C4-2B (cell line): Measurements from ENCODE around the gene PDZD2.
"Not testable (repeated sequence)": the region's sequence is repeated elsewhere in the genome, so short reads cannot be mapped to it uniquely, and the experiment has no call there.

Experiments
- H3K27ac ChIP-seq: fragments of 450-650 bp; 2 replicates; pipeline ENCODE4 v1.5.1; 2017
- ZFX ChIP-seq: fragments of 450-650 bp; IDR thresholded peaks from 2 replicates; pipeline ENCODE4 v1.6.1; 2017
- TF ChIP-seq, protein P1 (sequence below): fragments of 450-650 bp; conservative IDR thresholded peaks from 2 replicates; pipeline ENCODE4 v1.5.1; 2017; ENCODE audit warnings: mild to moderate bottlenecking

The PDZD2 gene

GRCh38 chr5:32030222-32030621, 391.3 kb downstream of the PDZD2 start:
- TF ChIP-seq, protein P1, sequence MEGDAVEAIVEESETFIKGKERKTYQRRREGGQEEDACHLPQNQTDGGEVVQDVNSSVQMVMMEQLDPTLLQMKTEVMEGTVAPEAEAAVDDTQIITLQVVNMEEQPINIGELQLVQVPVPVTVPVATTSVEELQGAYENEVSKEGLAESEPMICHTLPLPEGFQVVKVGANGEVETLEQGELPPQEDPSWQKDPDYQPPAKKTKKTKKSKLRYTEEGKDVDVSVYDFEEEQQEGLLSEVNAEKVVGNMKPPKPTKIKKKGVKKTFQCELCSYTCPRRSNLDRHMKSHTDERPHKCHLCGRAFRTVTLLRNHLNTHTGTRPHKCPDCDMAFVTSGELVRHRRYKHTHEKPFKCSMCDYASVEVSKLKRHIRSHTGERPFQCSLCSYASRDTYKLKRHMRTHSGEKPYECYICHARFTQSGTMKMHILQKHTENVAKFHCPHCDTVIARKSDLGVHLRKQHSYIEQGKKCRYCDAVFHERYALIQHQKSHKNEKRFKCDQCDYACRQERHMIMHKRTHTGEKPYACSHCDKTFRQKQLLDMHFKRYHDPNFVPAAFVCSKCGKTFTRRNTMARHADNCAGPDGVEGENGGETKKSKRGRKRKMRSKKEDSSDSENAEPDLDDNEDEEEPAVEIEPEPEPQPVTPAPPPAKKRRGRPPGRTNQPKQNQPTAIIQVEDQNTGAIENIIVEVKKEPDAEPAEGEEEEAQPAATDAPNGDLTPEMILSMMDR = no peak
- TF ChIP-seq ZFX = no peak
- H3K27ac ChIP-seq = no peak overlapping the region

DNA sequence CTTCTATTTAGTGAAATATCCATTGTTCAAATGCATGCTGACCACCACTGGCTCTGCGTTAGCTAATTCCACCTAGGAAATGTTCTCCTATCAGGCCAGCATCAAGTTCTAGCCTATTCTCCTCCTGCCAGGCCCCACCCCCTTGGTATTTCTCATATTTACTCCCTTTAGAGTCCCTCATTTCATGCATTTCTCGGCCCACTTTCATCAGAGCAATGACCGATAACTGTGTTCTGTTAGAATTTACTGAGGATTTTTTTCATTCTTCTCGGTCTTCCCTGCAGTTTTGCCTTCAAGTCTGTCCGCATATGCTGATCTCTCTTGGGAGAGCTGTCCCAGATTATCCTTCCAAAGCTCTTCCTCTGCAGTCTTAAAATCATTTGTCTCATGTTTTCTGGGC, 391.8 kb downstream of the PDZD2 start:
- TF ChIP-seq, protein P1 = no peak
- no peak for TF ChIP-seq ZFX
- no peak overlapping the region for H3K27ac ChIP-seq

GRCh38 chr5:32031089-32031488, 392.2 kb downstream of the PDZD2 start:
- TF ChIP-seq, protein P1 = no peak
- no peak overlapping the region for H3K27ac ChIP-seq

DNA sequence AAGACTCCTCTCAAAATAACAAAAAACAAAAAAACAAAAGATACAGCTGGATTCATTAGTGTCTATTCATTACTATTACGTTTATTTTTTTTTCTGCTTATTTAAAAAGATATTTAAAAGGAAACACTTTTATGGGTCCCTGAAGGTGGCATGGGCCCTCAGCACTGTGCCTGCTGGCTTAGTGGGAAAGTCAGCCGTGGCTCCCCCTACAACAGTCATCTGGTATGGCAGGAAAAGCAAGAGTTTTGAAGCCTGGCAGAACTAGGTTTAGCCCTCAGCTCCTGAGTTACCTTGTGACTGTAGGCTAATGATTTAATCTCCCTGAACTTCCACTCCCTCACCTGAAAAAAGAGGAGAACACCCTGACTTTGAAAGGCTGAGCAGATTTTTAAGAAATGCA, 399.6 kb downstream of the PDZD2 start:
- no peak overlapping the region for H3K27ac ChIP-seq
- no peak for TF ChIP-seq ZFX
- TF ChIP-seq, protein P1 = no peak

DNA sequence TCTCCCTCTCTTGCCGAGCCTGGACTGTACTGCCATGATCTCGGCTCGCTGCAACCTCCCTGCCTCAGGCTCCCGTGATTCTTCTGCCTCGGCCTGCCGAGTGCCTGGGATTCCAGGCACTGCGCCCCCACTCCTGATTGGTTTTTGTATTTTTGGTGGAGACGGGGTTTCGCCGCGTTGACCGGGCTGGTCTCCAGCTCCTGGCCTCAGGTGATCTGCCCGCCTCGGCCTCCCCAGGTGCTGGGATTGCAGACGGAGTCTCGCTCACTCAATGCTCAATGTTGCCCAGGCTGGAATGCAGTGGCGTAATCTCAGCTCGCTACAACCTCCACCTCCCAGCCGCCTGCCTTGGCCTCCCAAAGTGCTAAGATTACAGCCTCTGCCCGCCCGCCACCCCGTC, 400.2 kb downstream of the PDZD2 start:
- H3K27ac ChIP-seq = not testable (repeated sequence)

DNA sequence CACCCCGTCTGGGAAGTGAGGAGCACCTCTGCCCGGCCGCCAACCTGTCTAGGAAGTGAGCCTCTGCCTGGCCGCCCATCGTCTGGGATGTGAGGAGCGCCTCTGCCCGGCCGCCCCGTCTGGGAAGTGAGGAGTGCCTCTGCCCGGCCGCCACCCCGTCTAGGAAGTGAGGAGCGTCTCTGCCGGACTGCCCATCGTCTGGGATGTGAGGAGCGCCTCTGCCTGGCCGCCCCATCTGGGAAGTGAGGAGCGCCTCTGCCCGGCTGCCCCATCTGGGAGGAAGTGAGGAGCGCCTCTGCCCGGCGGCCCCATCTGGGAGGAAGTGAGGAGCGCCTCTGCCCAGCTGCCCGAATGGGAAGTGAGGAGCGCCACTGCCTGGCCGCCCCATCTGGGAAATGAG, 400.7 kb downstream of the PDZD2 start:
- H3K27ac ChIP-seq = not testable (repeated sequence)

DNA sequence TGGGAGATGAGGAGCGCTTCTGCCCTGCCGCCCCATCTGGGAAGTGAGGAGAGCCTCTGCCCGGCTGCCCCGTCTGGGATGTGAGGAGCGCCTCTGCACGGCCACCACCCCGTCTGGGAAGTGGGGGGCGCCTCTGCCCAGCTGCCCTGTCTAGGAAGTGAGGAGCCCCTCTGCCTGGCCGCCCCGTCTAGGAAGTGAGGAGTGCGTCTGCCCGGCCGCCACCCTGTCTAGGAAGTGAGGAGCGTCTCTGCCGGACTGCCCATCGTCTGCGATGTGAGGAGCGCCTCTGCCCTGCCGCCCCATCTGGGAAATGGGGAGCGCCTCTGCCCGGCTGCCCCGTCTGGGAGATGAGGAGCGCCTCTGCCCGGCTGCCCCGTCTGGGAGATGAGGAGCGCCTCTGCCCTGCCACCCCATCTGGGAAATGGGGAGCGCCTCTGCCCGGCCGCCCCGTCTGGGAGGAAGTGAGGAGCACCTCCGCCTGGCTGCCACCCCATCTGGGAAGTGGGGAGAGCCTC, 401.3 kb downstream of the PDZD2 start:
- not testable (repeated sequence) for H3K27ac ChIP-seq

DNA sequence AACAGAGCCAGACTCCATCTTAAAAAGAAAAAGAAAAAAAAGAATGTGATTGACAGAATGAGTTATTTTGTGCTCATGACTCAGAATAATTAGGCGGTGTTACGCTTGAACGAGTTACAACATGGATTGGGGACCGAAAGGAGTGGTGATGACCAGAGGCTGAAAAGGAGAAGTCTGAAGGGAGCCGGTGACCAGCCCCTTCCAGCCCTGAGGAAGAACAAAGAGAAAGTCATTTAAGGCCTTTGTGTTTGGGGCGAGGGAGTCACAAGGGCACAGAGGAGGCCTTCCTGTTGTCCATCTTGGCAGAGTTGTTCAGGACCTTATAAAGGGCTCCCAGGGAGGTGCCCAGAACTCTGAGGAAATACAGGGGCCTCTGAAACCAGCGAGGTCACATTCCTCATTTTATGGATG, 403.6 kb downstream of the PDZD2 start:
- TF ChIP-seq ZFX = no peak
- TF ChIP-seq, protein P1 = no peak
- H3K27ac ChIP-seq = no peak overlapping the region

- TF ChIP-seq ZFX = no peak
- TF ChIP-seq, protein P1 = no peak
- H3K27ac ChIP-seq = no peak overlapping the region
Measured at GRCh38 chr5:32043105-32043504, 404.2 kb downstream of the PDZD2 start.
